Measurements from ENCODE around the gene PIK3R5. TPM values are rescaled to one million over a fixed set of nuclear protein-coding genes. Genes with fewer than 3 reads are reported as not detected.

PIK3R5 gene
- polyA plus RNA-seq, 3 donors = 0.51 to 1.1 (median 1.1) TPM

DNA sequence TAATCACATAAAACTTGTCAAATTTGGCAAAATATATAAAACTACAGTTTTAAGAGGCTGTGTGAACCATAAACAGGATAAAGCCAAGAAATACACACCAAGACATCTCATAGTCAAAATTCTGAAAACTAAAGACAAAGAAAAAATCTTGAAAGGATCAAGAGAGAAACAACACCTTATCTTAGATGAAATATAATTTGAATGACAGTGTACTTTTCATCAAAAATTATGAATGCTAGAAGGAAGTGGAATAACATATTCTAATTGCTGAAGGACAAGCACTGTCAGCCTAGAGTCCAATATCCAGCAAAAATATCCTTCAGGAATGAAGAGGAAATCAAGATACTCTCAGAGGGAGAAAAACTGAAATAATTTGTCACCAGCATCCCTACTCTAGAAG is 37.2 kb downstream of the PIK3R5 start:
- no peak for DNase-seq (ENCODE audit: low read depth in 3 of 3, low spot score in 2 of 3)

- no peak for DNase-seq (ENCODE audit: low read depth in 3 of 3, low spot score in 2 of 3)
Observed at GRCh38 chr17:8927395-8927794, 38.1 kb downstream of the PIK3R5 start.

- DNase-seq (ENCODE audit: low read depth in 3 of 3, low spot score in 2 of 3) = no peak
Observed at GRCh38 chr17:8925808-8926207, 39.7 kb downstream of the PIK3R5 start.

DNA sequence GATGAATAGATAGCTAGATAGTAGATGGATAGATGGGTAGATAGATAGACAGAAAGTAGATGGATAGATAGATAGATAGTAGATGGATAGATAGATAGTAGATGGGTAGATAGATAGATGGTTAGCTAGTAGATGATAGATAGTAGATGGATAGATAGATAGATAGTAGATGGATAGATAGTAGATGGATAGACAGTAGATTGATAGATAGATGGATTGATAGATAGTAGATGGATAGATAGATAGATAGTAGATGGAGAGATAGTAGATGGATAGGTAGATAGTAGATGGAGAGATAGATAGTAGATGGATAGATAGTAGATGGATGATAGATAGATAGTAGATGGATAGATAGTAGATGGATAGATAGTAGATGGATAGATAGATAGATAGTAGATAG is 40.4 kb downstream of the PIK3R5 start:
- DNase-seq (ENCODE audit: low read depth in 3 of 3, low spot score in 2 of 3) = no peak

DNA sequence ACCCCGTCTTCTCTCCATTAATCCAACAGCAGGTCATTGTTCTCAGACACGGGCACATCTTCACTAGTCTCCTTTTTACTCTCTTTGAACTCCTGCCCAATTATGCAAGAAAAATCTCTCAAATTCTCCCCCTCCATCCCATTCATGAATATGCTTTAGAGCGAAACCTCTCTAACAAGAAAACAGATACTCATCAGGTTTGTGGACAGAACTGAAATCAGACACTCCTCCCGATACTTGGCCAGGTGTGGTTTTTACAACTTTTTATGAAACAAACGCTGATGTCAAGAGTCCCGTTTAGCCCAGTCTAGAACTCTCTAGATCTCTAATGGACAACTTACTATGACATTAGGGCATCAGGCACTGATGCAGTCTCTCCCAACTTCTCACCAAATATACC is 40.9 kb downstream of the PIK3R5 start:
- DNase-seq (ENCODE audit: low read depth in 3 of 3, low spot score in 2 of 3) = no peak

DNA sequence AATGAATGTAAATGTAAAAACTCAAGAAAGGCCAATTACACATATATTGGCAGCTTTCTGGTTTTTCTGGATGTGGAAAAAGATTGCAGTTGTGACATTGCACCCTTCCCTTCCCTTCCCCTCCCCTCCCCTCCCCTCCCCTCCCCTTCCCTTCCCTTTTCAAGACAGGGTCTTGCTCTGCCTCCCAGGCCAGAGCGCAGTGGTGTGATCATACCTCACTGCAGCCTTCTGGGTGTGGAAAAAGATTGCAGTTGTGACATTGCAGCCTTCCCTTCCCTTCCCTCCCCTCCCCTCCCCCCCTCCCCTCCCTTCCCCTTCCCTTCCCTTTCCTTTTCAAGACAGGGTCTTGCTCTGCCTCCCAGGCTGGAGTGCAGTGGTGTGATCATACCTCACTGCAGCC is 41.7 kb downstream of the PIK3R5 start:
- no peak for DNase-seq (ENCODE audit: low read depth in 3 of 3, low spot score in 2 of 3)

DNA sequence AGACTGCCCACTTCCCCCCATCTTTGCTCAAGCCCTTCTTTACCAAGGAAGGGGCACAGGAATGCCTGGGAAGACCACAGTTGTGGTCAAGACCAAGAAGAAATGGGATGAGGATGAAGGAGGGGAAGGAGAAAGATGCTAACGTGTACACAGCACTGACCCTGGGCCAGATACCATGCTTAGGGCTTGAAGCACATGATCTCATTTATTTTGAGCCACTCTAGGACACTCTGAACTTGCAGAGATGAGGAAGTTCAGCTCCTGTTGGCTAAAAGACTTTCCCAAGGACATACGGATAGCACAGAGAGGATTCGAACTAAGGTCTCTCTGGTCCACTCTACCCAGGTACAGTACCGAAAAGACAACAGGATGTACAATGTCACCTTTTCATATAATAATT is 42.6 kb downstream of the PIK3R5 start:
- DNase-seq (ENCODE audit: low read depth in 3 of 3, low spot score in 2 of 3) = no peak

DNA sequence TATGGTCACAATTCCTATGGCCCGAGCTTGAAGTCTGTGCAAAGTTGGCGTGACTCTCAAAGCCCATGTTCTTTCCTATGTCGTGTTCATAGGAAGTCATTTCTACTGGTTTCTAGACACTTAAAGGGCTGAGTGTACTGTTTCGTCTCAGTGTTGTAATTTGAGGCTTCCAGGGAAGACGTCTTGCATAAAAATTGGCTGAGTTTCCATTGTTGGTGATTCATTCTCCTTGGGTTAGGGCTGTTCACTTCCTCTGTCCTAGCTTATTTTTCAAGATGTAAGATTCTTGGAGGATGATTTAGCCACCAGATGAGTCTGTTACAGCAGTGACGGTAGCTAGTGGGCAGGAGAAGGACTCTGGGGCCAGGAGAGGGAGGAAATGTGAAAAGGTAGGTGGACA is 43.1 kb downstream of the PIK3R5 start:
- DNase-seq (ENCODE audit: low read depth in 3 of 3, low spot score in 2 of 3) = no peak

DNA sequence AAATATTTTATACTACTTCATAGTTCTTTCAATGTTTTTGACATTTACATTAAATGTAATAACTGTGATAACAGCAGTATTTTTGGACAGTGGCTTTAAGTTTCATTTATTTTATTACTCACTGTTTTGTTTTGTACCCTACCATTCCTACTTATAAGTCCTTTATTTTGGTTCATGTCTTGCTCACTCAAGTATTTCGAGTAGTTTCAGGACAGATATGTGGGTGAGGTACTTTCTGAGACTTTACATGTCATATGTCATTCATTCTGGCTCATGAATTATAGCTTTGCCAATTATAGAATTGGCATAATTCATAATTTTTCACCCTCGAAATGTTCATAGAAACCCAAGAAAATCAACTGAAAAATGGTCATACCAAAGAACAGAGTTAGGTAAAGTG is 44.4 kb downstream of the PIK3R5 start:
- DNase-seq (ENCODE audit: low read depth in 3 of 3, low spot score in 2 of 3) = no peak

GRCh38 chr17:8918807-8919465 is 46.6 kb downstream of the PIK3R5 start:
- no peak for DNase-seq (ENCODE audit: low read depth in 3 of 3, low spot score in 2 of 3)

DNA sequence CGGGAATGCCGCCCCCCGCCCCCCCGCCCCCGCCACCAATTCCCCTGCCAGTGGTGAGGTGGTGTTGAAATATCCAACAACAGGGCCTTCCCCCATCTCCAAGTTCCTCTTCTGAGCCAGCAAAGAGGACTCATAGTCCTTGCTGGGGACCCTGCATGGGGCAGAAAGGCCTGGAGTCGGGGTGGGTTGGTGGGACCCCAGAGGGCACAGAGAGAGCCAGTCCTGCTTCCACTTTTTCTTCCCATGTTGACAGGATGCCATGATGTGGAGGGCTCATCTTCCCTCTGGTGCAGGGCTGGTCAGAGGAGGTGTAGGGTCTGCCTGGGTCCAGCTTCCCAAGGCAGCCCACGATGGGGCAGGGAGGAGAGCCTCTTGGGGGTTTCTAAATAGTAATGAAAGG is 49.0 kb downstream of the PIK3R5 start:
- no peak for DNase-seq (ENCODE audit: low read depth in 3 of 3, low spot score in 2 of 3)

DNA sequence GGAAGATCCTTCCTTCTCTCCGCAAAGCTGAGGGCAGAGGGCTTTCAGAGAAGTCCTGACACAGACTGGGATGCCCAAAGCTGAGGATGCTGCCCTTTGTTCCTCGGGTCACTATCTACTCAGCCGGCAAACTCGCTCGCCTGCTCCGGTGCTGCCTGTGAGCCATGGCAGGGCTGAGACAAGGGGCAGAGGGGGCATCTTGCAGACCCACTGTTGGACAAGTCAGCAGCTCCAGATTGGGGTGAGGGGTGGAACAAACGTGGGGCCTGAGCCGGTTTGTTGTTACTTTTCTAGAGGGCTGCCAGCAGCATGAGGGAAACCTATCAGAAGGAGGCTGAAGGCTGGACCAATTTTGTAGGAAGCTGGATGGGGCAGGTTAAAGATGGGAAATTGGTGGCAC is 51.0 kb downstream of the PIK3R5 start:
- no peak for DNase-seq (ENCODE audit: low read depth in 3 of 3, low spot score in 2 of 3)

DNA sequence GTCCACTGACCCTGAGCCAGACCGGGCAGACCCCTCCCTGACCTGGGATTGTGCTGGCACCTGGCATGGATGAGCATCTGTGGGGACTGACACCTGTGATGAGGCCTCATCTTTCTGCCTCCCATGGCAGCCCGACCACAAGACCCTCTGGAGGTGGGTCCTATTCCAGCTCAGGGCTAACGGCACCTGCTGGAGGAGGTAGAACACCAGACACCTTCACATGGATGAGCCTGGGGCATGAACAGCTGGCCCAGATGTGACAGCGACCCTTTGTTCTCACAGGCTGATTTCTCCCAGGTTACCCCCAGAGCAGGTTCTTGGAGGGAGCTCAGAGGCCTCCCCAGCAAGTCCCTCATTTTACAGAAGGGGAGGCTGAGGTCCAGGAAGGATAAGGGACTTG is 51.6 kb downstream of the PIK3R5 start:
- DNase-seq (ENCODE audit: low read depth in 3 of 3, low spot score in 2 of 3) = no peak

DNA sequence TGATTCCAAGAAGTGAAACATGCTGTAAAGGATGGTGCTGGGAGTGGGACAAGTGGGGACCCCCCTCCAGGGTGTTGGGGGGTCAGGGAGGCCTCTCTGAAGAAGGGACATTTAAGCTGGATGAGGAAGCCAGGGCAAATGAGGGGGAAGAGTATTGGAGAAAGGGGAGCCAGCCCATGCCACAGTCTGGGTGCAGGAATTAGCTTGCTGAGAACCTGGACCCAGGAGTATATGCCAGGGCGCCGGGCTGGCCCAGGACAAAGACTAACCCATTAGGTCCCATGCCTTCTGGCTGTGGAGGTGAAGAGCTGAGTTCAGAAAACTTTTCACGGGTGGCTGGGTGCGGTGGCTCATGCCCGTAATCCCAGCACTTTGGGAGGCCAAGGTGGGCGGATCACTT is 52.4 kb downstream of the PIK3R5 start:
- no peak for DNase-seq (ENCODE audit: low read depth in 3 of 3, low spot score in 2 of 3)

DNA sequence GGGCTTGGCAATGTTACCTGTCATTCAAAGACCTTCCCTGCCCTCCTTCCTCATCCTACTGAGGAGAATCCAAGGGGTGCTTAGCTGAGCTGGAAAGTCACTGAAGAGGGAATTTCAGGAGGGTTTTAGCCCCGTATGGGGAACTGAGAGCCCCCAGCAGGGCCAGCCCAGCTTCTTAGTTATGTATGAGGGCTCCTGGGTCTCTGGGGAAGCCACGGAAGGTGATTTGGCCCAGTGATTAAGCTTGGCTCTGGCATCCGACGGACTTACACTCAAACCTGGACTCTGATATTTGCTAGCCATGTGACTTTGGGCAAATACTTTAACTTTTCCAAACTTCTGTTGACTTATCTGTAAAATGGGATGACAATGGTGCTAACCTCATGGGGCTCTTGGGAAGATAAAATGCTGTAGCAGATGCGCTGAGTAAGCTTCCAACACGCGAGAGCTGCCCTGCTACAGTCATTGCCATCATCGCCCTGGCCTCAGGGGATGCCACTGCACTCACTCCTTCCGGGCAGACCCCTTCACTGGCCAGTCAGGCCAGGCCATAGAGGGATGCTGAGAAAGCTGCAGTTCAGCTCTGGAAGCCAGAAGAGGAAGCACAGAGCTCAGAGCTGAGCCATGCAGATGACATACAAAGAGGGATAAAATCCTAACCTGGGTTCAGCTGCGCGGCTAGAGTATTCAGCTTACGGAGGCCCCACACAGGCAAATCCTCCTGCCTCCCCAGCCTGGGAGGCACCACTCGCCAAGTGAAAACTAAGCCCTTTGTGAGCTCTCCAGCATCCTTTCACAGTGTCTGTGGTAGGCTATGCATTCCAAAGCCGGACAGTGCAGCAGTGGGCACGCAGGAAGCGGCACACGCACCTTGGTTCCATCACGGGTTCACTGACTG is 53.2 kb downstream of the PIK3R5 start:
- no peak for DNase-seq (ENCODE audit: low read depth in 3 of 3, low spot score in 2 of 3)

GRCh38 chr17:8910969-8911604 is 54.4 kb downstream of the PIK3R5 start:
- DNase-seq (ENCODE audit: low read depth in 3 of 3, low spot score in 2 of 3) = no peak

GRCh38 chr17:8909586-8910270 is 55.8 kb downstream of the PIK3R5 start:
- DNase-seq (ENCODE audit: low read depth in 3 of 3, low spot score in 2 of 3) = no peak

DNA sequence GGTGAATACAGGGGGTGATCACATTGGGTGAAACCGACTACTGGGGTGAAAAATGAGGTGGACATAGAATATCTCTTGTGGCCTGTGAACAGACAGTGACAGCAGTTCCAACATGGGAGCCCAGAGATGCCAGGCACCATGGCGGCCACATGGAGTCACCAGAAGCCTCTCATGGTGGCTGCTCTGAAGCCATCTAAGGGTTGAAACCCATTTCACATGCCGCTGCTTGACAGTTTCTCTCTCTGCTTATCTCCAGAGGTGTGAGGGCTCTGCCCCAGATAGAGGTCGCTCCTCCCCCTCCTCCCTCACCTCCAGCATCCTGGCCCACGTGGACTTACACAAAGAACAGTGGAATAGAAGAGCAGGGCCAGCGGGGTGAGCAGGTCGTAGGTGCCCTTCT is 60.2 kb downstream of the PIK3R5 start:
- DNase-seq (ENCODE audit: low read depth in 3 of 3, low spot score in 2 of 3) = no peak

DNA sequence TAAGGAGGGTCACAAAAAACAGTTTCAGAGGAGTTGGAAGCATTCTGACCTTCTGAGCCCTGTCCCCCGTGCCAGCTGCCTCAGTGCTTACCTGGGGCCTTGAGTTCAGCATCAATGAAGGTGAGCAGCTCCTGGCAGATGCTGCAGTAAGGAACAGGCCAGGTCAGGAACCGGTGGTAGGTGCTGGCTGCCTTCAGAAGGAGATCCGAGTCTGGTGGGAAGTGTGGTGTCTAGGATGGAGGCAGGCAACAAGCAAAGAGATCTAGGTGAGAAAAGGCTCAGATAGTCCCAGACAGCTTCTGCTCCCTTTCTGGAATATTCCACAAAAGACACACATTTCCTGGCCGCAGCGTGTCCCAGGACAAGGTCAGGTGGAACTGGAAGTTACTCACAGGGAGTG is 60.8 kb downstream of the PIK3R5 start:
- no peak for DNase-seq (ENCODE audit: low read depth in 3 of 3, low spot score in 2 of 3)

GRCh38 chr17:8904201-8904600 is 61.3 kb downstream of the PIK3R5 start:
- no peak for DNase-seq (ENCODE audit: low read depth in 3 of 3, low spot score in 2 of 3)
